GM18526 (cell line): Measurements from ENCODE around the gene ATG13.

ENCODE experiments used
- POLR2A ChIP-seq: IDR thresholded peaks from 3 replicates; pipeline ENCODE4 v1.6.1; 2011; ENCODE audit not compliant: insufficient read length; ENCODE audit errors: extremely low read depth

The ATG13 gene

GRCh38 chr11:46711303-46711702 lies 94.0 kb downstream of the ATG13 start:
- TF ChIP-seq POLR2A, result no peak

- no peak for TF ChIP-seq POLR2A
These were observed 95.7 kb downstream of the ATG13 start for GRCh38 chr11:46712874-46713576.

GRCh38 chr11:46718155-46719019 lies 101.0 kb downstream of the ATG13 start:
- no peak for TF ChIP-seq POLR2A

GRCh38 chr11:46719048-46719542 lies 101.7 kb downstream of the ATG13 start, which contains the start of gene F2:
F2 (plus strand) TSS chr11:46719213; CDS start chr11:46719236, 23 bp downstream.
- no peak for TF ChIP-seq POLR2A

- TF ChIP-seq POLR2A, result no peak
These were observed 102.3 kb downstream of the ATG13 start for GRCh38 chr11:46719543-46720218.

GRCh38 chr11:46721286-46721685 lies 103.9 kb downstream of the ATG13 start:
- no peak for TF ChIP-seq POLR2A

- no peak for TF ChIP-seq POLR2A
These were observed 105.4 kb downstream of the ATG13 start for GRCh38 chr11:46722566-46723358.

- no peak for TF ChIP-seq POLR2A
These were observed 106.0 kb downstream of the ATG13 start for GRCh38 chr11:46723359-46723680.

GRCh38 chr11:46724088-46724487 lies 106.7 kb downstream of the ATG13 start:
- TF ChIP-seq POLR2A, result no peak
